HG03521 (cell line): ENCODE results near the gene RNF123.
"Not testable (repeated sequence)": the region's sequence is repeated elsewhere in the genome, so short reads cannot be mapped to it uniquely, and the experiment has no call there.

Experiments
- ATAC-seq: cut with Tn5 transposase; IDR thresholded peaks from one replicate; pipeline ENCODE4 v1.9.1; 2021; ENCODE audit warnings: mild to moderate bottlenecking, moderate library complexity; ENCODE audit not compliant: unreplicated experiment

RNF123 gene

DNA sequence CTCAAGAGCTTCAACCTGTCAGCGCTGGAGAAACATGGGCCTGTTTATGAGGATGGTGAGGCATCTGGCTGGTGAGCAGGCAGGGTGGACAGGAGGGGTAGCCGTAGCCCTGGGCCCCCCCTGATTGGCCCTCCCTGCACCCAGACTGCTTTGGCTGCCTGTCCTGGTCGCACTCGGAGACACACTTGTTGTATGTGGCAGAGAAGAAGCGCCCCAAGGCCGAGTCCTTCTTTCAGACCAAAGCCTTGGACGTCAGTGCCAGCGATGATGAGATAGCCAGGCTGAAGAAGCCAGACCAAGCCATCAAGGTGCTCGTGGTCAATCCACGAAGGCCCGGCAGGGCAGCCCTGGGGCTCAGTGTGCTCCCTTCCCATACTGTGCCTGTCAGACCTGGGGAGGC lies 13.4 kb upstream of the RNF123 start:
- no peak for ATAC-seq

DNA sequence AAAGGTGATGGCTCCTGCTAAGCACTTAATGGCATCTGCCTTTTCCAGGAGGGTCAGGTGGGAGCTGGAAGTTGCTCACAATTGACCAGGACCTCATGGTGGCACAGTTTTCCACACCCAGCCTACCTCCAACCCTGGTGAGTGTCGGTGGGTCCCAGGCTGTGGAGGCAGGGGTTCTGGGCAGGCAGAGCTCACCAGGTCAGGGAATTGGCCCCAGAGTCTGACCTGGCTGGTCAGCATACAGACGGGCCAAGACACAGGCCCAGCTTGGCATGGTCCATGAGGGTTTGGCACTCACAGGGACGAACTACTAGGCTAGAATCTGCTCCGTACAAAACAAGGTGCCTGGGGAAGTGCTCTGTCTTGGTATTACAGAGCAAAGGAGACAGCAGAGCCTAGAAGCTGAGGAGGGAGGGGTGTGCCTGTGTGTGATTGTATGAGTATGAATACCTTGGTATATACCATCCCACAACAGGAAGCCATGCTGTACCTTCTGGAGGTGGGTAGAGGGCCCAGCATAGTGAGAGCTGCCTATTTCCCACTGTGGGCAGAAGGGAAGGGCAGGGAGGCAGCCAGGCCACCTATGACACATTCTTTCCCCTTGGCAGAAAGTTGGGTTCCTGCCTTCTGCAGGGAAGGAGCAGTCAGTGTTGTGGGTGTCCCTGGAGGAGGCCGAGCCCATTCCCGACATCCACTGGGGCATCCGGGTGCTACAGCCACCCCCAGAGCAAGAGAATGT lies 8.7 kb upstream of the RNF123 start:
- no peak for ATAC-seq

DNA sequence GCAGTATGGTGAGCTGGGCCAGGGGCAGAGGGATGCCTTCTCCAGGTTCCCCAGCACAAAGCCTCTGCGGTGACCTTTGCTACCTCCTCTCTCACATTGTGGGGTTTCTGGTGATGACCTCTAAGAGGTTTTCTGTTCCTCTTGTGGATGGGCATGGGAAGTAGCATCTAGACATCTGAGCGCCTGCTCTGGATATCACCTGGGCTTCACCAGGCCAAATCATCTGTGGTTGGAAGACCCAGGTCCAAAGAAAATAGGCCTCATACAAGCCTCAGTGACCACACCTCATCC lies 8.2 kb upstream of the RNF123 start:
- no peak for ATAC-seq

DNA sequence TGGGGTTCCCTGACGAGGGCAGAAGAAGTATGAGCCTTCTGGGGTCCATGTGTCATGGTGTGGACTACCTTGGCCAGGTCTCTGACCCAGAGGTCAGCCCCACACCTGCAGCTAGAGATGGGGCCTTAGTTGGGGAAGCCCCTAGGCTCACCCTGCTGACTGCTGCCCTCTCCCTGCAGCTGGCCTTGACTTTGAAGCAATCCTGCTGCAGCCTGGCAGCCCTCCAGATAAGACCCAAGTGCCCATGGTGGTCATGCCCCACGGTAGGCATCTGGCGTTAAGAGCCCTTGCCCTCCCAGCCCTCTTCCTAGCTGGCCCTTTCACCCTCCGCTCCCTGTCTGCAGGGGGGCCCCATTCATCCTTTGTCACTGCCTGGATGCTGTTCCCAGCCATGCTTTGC lies 7.8 kb upstream of the RNF123 start:
- no peak for ATAC-seq

DNA sequence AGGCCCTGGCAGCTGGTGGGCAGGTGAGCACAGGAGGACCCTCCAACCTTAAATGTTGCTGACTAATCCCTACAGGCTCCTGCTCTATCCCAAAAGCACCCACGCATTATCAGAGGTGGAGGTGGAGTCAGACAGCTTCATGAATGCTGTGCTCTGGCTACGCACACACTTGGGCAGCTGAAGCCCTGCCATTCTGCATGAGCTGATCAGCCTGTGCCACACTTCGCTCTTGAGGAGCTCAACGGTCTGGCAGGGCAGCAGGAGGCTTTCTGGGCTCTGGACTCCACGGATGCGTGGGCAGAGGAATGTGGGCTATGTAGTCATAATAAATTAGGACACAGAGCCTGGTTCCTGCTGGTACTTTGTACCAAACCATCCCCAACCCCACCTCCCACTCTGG lies 6.2 kb upstream of the RNF123 start:
- ATAC-seq: no peak

DNA sequence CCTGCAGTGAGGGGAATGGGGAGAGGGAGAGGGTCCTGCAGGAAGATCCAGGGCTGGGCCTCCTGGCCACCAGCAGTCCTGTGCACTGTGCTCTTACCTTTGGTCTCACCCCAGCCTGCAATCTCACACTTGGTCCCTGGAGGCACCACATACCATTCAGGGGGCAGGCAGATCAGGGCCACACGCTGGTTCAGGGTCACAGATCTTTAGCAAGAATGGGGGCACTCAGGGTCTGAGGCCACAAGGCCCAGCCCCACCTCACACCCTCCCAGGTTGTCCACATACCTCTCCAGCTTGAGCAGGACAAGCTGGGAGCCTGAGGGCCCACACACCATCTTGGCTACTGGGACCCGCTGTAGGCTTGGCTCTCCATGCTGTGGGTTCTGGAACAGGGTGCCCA lies 4.9 kb upstream of the RNF123 start:
- ATAC-seq: not testable (repeated sequence)

DNA sequence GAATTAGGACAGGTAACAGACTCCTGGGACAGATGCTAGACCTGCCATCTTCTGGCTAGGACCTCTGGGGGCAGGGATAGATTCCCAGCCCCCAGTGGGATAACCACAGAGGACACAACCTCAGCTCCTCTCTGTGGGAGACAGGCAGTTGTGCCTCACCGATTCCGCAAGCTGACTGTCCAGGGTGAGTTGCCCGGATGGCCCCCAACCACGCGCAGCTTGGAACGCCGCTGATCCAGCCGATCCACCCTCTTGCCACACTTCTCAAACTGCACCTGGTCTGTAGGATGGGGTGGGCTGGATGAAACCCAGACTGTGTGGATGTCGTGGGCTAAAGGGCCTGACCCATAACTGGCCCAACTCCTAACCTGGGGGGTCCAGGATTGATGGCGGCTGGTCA lies 4.3 kb upstream of the RNF123 start:
- ATAC-seq: not testable (repeated sequence)

DNA sequence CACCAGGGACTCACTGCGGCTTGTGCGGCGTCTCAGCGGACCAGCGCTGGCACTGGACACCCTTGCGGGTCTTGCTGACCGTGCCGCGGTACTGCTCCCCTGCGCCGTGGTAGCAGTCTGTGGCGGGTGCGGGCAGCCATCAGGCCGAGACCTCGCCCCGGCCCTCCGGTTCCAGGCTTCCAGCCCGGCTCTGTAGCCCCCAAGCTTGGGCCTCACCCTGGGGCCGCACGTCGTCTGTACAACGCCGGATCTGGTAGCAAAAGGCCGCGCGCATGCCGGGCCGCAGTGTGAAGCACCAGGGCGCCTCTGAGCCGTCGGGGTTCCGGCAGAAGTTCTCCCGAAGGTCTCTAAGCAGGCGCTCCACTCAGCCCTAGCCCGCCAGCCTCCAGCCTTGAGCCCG lies 3.5 kb upstream of the RNF123 start:
- not testable (repeated sequence) for ATAC-seq

DNA sequence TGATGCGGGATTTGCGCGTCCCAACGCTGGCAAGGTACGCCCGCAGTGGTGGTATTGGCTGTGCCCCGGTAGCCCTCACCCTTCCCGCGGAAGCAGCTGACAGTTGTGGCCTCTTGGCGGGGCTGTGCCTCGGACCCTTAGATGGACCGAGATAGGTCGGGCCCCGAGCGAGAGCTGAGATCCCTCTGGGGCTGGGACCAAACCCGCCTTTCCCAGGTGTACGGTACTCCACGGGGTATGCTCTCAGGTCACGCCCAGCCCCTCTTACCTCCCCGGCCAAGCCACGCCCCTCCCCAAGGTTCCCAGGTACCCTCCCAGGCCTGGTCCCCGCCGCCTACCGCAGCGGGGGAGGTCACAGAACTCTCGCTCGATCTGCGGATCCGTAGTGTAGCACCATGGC lies 3.0 kb upstream of the RNF123 start:
- ATAC-seq: not testable (repeated sequence)

DNA sequence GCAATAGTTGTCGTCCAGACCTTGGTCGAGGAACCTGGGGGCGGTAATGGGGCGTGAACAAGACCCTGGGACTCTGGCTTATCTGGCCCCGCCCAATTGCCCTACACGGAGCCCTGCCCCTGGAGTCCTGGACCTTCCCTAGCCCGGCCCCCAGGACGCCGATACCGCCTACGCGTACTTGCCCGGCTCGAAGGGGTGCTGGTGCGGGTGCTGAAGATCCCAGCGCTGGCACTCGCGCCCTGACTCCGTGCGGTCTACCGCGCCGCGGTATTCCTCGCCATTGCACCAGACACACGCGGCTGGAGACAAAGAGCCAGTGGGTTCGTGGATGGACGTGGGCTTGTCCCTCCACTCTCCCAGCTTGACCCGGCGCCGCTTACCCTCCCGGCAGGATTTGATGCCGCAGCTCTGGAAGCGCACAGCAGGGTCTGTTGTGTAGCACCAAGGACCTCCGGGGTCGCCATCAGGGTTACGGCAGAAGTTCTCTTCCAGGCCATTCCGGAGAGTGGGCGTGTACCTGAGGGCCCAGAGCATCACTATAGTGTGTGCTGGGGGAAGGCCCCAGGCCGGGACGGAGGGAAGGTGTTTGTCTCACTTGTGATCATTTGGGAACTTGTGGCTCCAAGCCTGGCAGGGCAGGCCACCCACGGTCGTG lies 2.5 kb upstream of the RNF123 start:
- not testable (repeated sequence) for ATAC-seq

DNA sequence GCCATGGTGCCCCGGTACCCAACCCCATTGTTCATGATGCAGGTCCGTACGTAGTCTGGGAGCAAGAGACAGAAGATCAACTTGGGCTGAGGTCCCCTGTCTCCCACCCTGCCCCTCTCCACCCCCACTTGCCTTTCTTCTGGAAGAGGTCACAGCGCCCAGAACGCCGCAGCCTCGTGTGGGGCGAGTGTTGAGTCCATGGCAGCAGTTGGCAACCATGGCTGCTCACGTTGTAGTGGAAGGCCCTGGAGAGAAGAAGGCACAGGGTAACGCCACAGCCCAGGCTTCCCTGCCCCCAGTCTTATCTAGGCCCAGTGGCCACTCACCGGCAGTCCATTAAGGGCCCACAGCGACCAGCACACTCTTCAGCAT lies 1.9 kb upstream of the RNF123 start:
- ATAC-seq: not testable (repeated sequence)

DNA sequence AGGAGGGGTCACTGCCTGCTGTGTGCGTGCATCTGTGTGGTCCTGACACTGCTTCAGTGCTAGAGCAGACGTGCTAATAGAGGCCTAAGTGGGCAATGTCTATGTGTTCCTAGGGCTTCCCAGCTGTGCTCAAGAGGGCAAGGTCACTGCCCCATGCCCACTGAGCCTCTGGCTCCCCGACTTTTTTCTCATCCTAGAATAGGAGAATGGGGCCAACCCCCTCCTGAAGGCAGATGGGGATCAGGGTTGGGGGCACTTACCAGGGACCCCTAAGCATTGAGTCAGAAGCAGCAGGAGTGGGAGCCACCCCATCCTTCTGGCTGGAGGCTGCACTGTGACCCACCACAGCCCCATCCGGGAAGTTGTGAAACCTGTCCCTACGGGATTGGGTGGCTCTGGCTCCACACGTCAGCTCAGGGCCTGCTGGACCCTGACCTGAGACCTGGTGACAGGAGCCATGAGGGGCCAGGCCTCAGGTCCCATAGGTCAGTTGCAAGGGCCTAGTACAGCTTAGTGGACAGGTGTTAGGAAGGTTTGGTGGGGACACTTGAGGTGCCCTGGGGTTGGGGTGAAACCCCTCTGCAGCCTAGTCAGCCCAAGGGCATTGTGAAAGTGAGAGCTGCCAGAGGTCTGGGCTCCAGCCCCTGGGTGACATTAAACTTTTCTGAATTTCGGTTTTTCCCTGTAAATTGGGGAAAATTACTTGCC lies 865 bp upstream of the RNF123 start:
- not testable (repeated sequence) for ATAC-seq

DNA sequence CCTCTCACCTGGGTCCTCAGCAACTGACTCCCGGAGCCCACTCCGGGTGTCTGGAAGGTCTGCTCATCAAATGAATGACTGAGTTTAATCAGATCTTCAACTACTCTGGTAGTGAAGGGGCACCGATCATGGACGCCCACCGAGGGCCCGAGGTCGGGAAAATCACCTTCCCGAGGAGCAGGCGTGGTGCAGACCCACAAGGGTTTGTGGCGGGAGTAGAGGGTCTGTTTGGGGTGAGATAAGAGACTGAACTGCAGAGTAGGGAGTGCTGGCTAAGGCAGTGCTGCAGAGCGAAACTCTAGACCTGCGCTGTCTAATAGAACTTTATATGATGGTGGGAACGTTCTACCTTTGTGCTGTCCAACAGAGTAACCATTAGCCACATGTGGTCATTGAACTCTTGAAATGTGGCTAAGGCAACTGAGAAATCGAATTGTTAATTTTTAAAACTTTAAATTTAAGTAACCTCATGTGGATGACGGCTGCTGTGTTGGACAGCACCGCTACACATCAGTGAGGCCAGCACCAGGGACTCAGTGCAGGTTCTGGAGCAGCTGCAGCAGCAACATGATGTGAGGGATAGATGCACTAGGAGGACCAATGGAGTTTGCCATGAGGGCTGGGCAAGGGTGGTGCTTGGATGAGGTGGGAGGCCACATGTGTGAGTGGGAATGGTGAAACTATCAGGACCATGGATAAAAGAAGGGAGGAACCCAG lies 709 bp downstream of the RNF123 start:
- not testable (repeated sequence) for ATAC-seq

DNA sequence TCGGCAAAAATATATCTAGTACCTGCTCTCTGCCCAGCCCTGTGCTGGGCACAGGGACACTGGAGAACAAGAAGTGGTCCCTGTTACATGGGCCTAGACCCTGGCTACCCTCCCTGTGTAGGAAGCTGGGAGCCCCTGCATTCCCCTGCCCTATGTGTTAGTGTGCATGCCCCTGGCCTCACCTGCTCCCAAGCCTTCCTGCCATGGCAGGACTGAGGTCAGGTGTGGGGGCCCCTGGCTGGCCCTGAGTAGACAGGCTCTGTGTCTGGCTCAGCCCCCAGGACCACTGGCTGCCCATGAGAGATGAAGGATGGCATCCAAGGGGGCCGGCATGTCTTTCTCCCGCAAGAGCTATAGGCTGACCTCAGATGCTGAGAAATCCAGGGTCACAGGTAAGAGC lies 1.5 kb downstream of the RNF123 start:
- ATAC-seq: not testable (repeated sequence)

DNA sequence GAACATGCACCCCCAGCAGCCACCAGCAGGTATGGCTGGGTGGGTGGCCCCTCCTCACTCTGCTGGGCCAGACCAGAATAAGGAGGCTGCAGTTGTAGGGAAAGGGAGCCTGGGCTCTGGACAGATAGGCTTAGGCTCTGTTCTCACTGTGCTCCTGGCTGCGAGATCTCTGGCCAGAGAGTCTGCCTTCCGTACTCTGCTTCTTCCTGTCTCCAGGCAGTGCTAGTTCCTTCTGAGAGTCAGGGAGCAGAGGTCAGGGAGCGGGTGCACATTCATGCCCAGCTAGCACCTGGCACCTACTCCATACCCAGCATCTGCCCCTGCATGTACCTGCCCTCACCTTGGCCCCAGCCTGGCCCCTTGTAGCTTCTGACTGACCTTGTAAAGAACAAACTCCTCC lies 2.1 kb downstream of the RNF123 start:
- ATAC-seq: not testable (repeated sequence)

DNA sequence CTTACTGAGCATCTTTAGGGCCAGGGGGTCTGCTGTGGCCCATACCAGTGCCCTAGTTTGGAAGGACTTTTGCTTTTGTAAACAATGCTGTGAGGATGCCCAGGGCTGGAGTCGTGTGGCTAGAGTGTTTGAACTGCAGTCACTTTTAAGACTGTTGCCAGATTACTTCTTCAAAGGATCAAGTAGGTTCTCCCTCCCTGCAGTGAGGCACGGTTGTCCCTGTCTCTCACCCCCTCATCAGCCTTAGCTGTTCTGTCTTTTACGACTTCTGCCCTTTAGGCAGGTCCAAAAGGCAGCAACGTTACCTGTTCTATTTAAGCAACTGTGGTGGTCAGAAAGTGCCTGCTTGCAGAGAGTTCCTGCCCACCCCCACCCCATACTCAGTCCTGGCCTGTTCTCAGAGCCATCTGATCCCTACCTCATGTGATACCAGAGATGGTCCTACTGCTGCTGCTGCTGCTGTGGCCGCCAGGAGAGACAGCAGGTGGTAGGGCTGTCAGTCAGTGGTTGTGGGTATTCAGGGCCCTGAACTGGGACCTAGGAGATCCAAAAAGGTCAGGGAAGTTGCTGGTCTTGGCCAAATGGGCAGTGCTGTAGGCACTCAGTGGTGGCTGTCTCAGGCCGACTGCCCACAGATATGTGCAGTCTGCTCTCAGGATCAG lies 5.2 kb downstream of the RNF123 start:
- not testable (repeated sequence) for ATAC-seq

DNA sequence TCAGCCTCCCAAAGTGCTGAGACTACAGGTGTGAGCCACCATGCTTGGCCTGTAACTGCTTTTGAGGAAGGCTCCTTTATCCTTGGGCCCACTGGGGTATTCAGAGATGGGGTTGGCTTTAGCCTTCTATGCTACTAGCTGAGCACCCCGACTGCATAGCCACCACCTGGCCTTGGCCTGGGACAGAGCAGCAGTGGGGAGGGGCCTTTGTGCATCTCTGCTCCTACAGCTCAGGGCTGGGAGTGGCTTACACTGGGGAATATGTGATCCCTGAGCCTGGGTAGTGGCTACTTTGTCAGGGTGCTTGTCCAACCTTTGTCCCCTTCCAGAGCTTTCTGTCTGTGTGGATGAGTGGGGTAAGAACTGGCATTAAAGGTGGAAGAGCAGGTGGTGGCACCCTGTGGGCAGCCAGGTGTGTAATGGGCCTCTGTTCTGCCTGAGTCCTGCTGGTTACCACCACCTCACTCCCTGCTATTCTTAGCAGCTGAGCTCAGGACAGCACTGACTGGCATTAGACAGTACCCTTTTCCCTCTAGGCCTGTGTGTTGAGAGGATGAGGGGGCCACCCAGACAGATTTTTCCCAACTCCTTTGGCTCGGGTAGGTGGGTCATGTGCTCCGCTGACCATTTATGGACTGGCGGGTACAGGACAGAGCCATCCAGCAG lies 6.1 kb downstream of the RNF123 start:
- ATAC-seq: not testable (repeated sequence)

DNA sequence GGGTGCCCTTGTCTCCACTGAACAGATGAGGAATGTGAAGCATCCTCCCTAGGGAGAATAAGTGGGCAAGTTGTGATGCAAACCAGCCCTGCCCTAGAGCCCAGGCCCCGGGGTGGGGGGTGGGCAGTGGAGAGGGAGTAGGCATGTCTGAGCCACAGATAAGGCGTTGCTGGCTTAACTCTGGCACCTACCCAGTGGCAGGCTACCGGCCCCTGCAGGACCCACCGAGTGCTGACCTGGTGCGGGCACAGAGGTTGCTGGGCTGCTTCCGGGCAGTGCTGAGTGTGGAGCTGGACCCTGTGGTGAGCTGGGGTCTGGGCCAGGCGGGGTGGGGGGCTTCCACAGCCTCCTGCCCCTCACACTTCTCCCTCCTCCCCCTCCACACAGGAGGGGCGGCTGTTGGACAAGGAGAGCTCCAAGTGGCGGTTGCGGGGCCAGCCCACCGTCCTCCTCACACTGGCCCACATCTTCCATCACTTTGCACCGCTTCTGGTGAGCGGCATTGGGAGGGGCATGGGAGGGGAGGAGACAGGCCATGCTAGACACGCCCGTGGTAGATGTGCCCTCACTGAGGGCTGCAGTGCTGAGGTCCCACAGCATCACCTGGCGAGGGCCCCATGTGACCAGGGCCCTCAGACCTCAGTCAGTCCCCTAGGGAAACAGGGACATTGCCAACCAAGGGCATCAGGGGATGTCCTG lies 10.1 kb downstream of the RNF123 start:
- no peak for ATAC-seq

DNA sequence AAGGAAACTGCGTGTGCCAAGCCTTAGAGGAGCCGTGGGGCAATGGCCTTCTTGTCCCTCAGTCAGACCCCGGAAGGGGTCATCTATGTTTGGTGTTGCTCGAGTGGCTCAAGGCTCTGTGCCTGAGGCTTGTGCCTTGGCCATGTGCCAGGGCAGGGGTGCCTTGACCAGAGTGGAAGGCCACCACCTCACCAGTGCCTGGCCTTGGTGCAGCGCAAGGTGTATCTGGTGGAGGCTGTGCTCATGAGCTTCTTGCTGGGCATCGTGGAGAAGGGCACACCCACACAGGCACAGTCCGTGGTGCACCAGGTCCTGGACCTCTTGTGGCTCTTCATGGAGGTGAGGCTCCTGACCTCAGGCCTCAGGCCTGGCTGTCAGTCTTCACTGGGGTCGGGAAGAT lies 10.7 kb downstream of the RNF123 start:
- no peak for ATAC-seq
